ENCODE measurements around the gene ATE1.
"Not testable (repeated sequence)": the region's sequence is repeated elsewhere in the genome, so short reads cannot be mapped to it uniquely, and the experiment has no call there.

ATE1 gene

GRCh38 chr10:121930268-121931085 is 2.6 kb upstream of the ATE1 start:
- in situ Hi-C loops (cut with MboI; ENCODE audit: low sequenced_read_pairs), result not testable (repeated sequence)

DNA sequence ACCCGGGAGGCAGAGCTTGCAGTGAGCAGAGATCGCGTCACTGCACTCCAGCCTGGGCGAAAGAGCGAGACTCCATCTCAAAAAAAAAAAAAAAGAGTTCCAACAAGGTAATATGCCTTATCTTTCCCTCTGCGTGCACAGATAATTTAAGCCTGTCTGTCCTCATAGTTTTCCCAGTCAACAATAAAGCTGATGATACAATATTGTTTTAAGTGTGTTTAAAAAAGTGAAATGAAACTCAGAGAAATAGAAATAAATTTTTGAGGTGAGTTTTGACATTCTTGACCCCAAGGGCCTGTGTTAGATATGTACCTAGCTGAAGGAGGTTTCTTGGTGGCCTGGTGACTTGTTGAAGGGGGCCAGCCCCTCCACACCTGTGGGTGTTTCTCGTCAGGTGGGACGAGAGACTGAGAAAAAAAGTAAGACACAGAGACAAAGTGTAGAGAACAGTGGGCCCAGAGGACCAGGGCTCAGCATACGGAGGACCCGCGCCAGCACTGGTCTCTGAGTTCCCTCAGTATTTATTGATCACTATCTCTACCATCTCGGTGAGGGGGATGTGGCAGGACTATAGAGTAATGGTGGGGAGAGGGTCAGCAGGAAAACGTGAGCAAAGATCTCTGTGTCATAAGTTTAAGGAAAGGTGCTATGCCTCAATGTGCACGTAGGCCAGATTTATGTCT is 1.9 kb upstream of the ATE1 start:
- in situ Hi-C loops (cut with MboI; ENCODE audit: low sequenced_read_pairs), result not testable (repeated sequence)

- in situ Hi-C loops (cut with MboI; ENCODE audit: low sequenced_read_pairs), result no loop called here
These were observed 675 bp upstream of the ATE1 start for GRCh38 chr10:121928528-121928884.

DNA sequence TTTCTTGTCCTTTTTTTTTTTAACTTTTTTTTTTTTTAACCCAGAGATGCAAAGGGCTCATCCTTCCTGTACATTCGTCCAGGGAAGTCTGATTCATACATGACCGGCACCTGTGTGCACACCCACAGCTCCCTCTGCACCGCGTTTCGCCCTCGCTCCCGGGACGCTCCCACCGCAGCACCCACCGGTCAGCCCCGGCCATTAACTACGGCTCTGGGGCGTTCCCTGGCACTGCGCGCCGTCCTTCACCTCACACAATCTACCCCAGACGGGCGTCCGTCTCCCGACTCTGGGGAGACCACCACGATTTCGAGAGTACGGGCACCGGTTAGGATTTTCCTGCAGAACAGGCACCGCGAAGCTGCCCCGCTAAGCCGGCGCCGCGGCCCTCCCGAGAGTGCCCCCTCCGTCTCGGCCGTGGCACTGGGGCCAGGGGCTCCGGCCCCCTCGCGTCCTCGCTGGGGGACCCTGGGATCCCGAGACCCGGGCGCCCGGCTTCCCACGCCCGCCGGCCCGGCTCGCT is 452 bp downstream of the ATE1 start:
- in situ Hi-C loops (cut with MboI; ENCODE audit: low sequenced_read_pairs), result no loop called here

- in situ Hi-C loops (cut with MboI; ENCODE audit: low sequenced_read_pairs), result no loop called here
These were observed 1.0 kb downstream of the ATE1 start for GRCh38 chr10:121926671-121927317.

- in situ Hi-C loops (cut with MboI; ENCODE audit: low sequenced_read_pairs), result no loop called here
These were observed 1.7 kb downstream of the ATE1 start for GRCh38 chr10:121926157-121926556.

DNA sequence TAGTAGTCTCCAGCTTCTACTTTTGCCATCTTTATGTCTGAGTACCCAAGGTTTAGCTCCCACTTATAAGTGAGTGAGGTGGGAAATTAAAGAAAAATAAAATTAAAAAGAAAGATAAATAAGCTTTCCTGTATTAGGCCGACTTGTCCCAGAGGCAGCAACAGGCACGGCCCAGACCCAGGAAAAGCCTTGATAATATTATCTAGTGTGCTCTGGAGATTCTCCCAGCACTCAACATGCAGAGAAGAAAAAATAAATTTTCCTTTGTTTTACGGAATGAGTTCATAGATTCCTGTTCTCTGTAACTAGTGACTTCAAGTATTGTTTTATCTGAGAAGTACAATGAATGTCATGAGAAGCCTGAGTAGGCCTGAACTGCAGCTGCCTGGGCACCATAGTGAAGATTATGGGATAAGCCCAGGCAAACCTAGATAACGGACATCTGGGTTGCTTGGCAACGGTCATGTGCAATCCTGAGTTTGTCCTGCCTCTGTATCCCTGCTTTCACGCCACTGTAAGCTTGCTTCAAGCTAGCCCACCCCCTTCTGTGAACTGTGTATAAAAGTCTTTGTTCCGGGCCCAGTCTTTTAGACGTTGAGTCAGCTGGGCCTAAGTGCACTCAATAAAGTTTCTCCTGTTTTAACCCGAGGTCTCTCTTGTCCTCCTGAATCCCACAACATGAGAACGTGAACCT is 6.4 kb downstream of the ATE1 start:
- in situ Hi-C loops (cut with MboI; ENCODE audit: low sequenced_read_pairs), result no loop called here

GRCh38 chr10:121919666-121920065 is 8.2 kb downstream of the ATE1 start:
- in situ Hi-C loops (cut with MboI; ENCODE audit: low sequenced_read_pairs), result no loop called here

GRCh38 chr10:121918800-121919199 is 9.0 kb downstream of the ATE1 start:
- in situ Hi-C loops (cut with MboI; ENCODE audit: low sequenced_read_pairs), result not testable (repeated sequence)

GRCh38 chr10:121914661-121915060 is 13.2 kb downstream of the ATE1 start:
- in situ Hi-C loops (cut with MboI; ENCODE audit: low sequenced_read_pairs), result no loop called here

GRCh38 chr10:121911421-121911697 is 16.5 kb downstream of the ATE1 start:
- in situ Hi-C loops (cut with MboI; ENCODE audit: low sequenced_read_pairs), result no loop called here

- in situ Hi-C loops (cut with MboI; ENCODE audit: low sequenced_read_pairs), result no loop called here
These were observed 17.0 kb downstream of the ATE1 start for GRCh38 chr10:121910673-121911420.

DNA sequence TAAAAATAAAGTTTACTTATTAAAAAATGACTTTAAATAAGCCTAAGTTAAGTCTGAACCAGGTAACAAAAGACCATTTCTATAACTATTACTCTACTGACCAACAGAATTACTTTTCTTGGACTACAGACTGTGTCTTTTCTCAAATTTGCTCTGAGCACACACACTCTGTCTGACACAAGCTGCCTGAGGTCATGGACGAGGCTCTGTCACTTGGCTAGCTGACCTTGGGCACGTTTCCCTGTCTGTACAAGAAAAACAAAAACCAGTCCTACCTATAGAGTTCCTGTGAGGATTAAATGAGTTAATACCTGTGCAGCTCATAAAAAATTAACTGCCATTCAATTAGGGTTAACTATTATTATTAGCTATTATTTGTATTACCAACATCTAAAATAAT is 22.9 kb downstream of the ATE1 start:
- in situ Hi-C loops (cut with MboI; ENCODE audit: low sequenced_read_pairs), result no loop called here

DNA sequence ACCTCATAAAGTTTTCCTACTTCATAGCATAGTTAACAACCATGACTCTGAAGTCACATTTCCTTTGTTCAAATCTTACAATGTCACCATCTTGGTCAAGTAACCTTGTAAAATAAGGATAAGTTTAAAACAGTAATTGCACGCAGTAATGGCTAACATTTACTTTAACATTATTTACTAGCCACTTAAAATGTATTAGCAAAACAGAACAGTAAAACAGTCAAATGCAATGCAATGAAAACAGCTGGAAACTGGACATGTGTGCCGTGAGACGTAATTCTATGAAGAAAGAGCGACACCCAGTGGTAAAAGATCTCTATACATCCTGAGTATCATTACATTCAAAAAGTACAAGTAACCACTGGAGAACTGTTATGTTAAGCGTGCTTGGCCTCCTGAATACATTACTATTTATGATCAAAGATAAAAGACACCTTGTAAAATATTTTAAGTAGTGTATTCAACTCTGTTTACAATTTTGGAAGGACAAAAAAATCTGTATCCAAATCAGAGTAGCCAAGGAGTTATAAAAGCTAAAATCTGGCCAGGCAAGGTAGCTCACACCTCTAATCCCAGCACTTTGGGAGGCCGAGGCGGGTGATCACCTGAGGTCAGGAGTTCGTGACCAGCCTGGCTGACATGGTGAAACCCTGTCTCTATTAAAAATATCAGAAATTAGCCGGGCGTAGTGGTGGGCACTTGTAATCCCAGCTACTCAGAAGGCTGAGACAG is 27.2 kb downstream of the ATE1 start:
- in situ Hi-C loops (cut with MboI; ENCODE audit: low sequenced_read_pairs), result no loop called here

DNA sequence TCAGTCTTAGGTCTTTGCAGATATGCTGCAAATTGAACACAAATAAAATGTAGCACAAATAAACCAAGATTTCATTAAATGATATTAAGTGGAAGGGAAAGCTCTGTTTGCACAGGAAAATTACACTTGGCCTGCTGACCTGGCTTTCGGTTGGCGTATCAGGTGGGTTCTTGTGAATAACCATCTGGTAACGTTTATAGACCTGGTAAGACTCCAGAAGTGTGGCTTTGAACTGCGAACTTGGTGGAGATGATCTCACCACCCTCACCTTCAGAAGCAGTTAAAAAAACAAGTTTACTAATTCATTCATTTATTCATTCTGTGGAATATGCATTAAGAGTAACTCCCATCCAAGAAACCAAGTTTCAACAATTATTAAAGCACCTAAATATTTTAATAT is 28.1 kb downstream of the ATE1 start:
- in situ Hi-C loops (cut with MboI; ENCODE audit: low sequenced_read_pairs), result no loop called here

GRCh38 chr10:121891103-121891502 is 36.7 kb downstream of the ATE1 start:
- in situ Hi-C loops (cut with MboI; ENCODE audit: low sequenced_read_pairs), result no loop called here

DNA sequence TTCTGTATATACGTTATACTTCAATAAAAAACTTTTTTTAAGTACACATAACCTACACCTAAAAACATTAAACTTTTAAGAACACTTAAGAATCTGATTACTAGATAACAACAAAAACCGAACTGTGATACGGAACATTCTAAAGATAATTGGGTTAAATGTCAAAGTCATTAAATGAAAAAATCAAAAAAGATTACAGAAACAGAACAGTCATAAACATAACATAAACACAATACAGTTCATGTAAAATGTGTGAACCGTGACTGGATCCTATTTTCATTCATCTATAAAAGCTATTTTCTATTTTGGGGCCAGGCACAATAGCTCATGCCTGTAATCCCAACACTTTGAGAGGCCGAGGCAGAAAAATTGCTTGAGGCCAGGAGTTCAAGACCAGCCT is 38.6 kb downstream of the ATE1 start:
- in situ Hi-C loops (cut with MboI; ENCODE audit: low sequenced_read_pairs), result no loop called here

- in situ Hi-C loops (cut with MboI; ENCODE audit: low sequenced_read_pairs), result no loop called here
These were observed 40.7 kb downstream of the ATE1 start for GRCh38 chr10:121886997-121887622.

GRCh38 chr10:121886181-121886580 is 41.6 kb downstream of the ATE1 start:
- in situ Hi-C loops (cut with MboI; ENCODE audit: low sequenced_read_pairs), result no loop called here

- in situ Hi-C loops (cut with MboI; ENCODE audit: low sequenced_read_pairs), result no loop called here
These were observed 46.9 kb downstream of the ATE1 start for GRCh38 chr10:121880895-121881294.
